ENCODE measurements around the gene MIA2. TPM values are rescaled to one million over a fixed set of nuclear protein-coding genes. Genes with fewer than 3 reads are reported as not detected.
"Not testable (repeated sequence)": the region's sequence is repeated elsewhere in the genome, so short reads cannot be mapped to it uniquely, and the experiment has no call there.

MIA2 gene
- total and polyA plus RNA-seq, 7 donors: 10.6 to 29.1 (median 18.3) TPM

DNA sequence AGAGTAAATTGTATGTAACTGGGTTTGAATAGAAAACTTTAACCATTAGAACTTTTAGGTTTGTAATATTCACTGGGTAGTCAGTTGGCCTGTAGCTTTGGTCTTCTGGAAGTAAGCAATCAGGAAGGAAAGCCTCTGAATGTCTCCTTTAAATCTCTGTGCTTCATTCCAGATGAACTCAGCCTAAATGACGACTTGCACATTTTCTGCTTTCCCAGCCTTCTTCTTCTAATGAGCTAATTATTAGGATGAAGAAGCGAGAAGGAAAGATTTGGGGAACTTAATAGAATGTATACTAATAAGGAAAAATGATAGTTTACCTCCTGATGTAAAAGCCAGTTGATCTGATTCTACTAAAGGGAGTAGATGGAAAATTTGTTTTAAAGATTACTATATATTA, 90.4 kb downstream of the MIA2 start:
- intact Hi-C loops (cut with DNase I): no loop called here
- Histone ChIP-seq H3K9me3 (no peaks in the 10 kb centered on the region), H3K36me3 (ENCODE audit: insufficient read depth in 1 of 2, low read depth in 1 of 2) (peaks cover 7 to 82% of the 10 kb centered on the region in 2 donors), H3K4me3 (no peak overlapping the region), H3K27ac (no peak overlapping the region), H3K4me1 (no peaks in the 10 kb centered on the region), H3K27me3 (ENCODE audit: insufficient read depth in 3 of 3, low read length in 2 of 3) (no peaks in the 10 kb centered on the region)
- TF ChIP-seq, protein P1, sequence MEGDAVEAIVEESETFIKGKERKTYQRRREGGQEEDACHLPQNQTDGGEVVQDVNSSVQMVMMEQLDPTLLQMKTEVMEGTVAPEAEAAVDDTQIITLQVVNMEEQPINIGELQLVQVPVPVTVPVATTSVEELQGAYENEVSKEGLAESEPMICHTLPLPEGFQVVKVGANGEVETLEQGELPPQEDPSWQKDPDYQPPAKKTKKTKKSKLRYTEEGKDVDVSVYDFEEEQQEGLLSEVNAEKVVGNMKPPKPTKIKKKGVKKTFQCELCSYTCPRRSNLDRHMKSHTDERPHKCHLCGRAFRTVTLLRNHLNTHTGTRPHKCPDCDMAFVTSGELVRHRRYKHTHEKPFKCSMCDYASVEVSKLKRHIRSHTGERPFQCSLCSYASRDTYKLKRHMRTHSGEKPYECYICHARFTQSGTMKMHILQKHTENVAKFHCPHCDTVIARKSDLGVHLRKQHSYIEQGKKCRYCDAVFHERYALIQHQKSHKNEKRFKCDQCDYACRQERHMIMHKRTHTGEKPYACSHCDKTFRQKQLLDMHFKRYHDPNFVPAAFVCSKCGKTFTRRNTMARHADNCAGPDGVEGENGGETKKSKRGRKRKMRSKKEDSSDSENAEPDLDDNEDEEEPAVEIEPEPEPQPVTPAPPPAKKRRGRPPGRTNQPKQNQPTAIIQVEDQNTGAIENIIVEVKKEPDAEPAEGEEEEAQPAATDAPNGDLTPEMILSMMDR (IDR thresholded peaks at IDR 0.05): no peak
- WGBS, 3 donors: 80 to 88% (median 87%) methylated on average over 2 of the region's 2 CpGs
- no peak for ATAC-seq
- DNase-seq: no peak

DNA sequence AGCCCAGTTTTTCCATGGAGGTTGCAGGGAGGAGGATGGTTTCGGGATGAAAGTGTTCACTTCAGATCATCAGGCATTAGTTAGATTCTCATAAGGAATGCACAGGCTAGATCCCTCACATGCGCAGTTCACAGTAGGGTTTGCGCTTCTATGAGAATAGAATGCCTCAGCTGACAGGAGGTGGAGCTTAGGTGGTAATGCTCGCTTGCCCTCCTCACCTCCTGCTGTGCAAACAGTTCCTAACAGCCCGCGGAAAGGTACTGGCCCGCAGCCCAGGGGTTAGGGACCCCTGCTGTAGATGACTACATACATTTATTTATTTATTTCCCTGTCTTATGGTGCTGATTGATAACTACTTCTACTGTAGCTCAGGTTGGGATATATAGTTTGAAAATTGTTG, 105.3 kb downstream of the MIA2 start:
- Histone ChIP-seq H3K27me3 (ENCODE audit: insufficient read depth in 3 of 3, low read length in 2 of 3) (no peaks in the 10 kb centered on the region), H3K27ac (no peak overlapping the region), H3K4me3 (no peak overlapping the region), H3K36me3 (ENCODE audit: insufficient read depth in 1 of 2, low read depth in 1 of 2) (peaks cover 0 to 48% of the 10 kb centered on the region in 2 donors), H3K4me1 (no peaks in the 10 kb centered on the region), H3K9me3 (no peaks in the 10 kb centered on the region)
- DNase-seq (no peak), ATAC-seq (no peak)
- TF ChIP-seq, protein P1 (IDR thresholded peaks at IDR 0.05): no peak
- 73 to 79% (median 76%) methylated on average over 7 of the region's 7 CpGs for WGBS, 3 donors
- intact Hi-C loops (cut with DNase I): no loop called here

DNA sequence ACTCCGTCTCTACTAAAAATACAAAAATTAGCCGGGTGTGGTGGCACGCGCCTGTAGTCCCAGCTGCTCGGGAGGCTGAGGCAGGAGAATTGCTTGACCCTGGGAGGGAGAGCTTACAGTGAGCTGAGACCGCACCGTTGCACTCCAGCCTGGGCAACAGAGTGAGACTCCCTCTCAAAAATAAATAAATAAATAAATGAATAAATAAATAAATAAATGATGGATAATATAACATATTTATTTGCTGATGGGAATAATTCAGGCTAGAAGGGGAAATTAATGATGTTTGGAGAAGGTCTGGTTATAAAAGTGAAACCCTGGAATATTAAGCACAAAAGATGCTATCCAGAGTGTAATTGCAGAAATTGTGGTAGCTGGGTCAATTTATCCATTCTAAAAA, 107.4 kb downstream of the MIA2 start:
- ATAC-seq; H3K4me1 ChIP-seq; DNase-seq; H3K9me3 ChIP-seq; H3K4me3 ChIP-seq; H3K27ac ChIP-seq; H3K27me3 ChIP-seq (ENCODE audit: insufficient read depth in 3 of 3, low read length in 2 of 3); intact Hi-C loops (cut with DNase I): not testable (repeated sequence)
- whole genome bisulfite sequencing, 3 donors: 97 to 99% (median 98%) methylated on average over 7 of the region's 7 CpGs
- peaks cover 0 to 41% of the 10 kb centered on the region in 2 donors for H3K36me3 ChIP-seq (ENCODE audit: insufficient read depth in 1 of 2, low read depth in 1 of 2)

DNA sequence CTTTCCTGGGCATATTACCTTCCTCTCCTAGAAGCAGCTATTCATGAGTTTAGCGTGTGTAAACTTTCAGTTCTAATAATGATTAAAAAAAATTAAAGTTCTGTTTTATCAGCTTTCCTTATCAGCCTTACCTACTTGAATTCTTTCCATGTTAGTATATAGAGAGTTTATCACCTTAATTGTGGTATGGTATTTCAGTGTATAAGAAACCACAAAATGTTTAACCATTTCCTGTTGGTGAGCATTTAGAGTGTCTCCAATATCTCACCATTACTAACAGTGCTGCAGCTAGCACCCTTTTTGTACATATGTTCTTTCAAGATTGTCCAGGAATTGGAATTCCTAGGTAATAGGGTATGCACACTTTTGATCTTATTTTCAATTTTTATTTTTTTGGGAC, 109.1 kb downstream of the MIA2 start:
- no peak for DNase-seq
- intact Hi-C loops (cut with DNase I): no loop called here
- no peaks in the 10 kb centered on the region for H3K9me3 ChIP-seq
- H3K36me3 ChIP-seq (ENCODE audit: insufficient read depth in 1 of 2, low read depth in 1 of 2): peaks cover 4 to 46% of the 10 kb centered on the region in 2 donors
- H3K27me3 ChIP-seq (ENCODE audit: insufficient read depth in 3 of 3, low read length in 2 of 3): no peaks in the 10 kb centered on the region
- no peak overlapping the region for H3K27ac ChIP-seq
- H3K4me1 ChIP-seq: peaks cover 6% of the 10 kb centered on the region
- no peak overlapping the region for H3K4me3 ChIP-seq
- 0 to 49% (median 41%) methylated on average over 1 of the region's 1 CpG for WGBS, 3 donors
- ATAC-seq: no peak
- TF ChIP-seq, protein P1 (IDR thresholded peaks at IDR 0.05): no peak

DNA sequence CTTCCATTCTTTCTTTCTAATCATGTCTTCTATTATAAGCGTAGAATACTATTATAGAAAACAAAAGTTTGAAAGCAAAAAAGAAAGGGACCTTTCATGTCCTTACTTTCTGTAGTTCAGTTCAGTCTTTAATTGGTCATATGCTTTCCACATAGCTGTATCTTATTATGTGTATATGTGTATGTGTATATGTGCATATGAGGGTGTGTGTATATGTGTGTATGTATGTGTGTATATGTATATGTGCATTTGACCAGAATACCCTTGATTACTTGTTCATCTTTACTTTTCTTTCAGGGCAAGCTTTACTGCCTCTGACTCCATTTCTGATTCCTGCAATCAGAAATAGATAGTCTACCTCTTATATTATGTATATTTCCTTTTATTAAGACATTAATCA, 109.9 kb downstream of the MIA2 start:
- Histone ChIP-seq H3K9me3 (no peaks in the 10 kb centered on the region), H3K27me3 (ENCODE audit: insufficient read depth in 3 of 3, low read length in 2 of 3) (no peaks in the 10 kb centered on the region), H3K4me1 (peaks cover 6% of the 10 kb centered on the region), H3K4me3 (no peak overlapping the region), H3K27ac (no peak overlapping the region), H3K36me3 (ENCODE audit: insufficient read depth in 1 of 2, low read depth in 1 of 2) (peaks cover 4 to 48% of the 10 kb centered on the region in 2 donors)
- ATAC-seq (no peak), DNase-seq (no peak)
- TF ChIP-seq, protein P1 (IDR thresholded peaks at IDR 0.05): no peak
- 98 to 100% (median 100%) methylated on average over 1 of the region's 1 CpG for WGBS, 3 donors
- intact Hi-C loops (cut with DNase I): no loop called here
